A673 (cell line): Measurements from ENCODE around the gene RNU6-7.

Source experiments
- EZH2 ChIP-seq: fragments of 200-600 bp; sonication (generic); IDR thresholded peaks from 2 replicates; pipeline ENCODE4 v1.6.1; 2017; ENCODE audit warnings: borderline replicate concordance, low read depth, mild to moderate bottlenecking, mixed read lengths, antibody characterized with exemption, low read length; ENCODE audit not compliant: poor library complexity, severe bottlenecking
- TF ChIP-seq, protein P1 (sequence below): fragments of 300-800, 200-600 bp; sonication (generic); conservative IDR thresholded peaks from 2 replicates; pipeline ENCODE4 v1.5.1; 2017; ENCODE audit warnings: low read depth, mild to moderate bottlenecking, antibody characterized with exemption, low read length, moderate library complexity, mixed read lengths

DNA sequence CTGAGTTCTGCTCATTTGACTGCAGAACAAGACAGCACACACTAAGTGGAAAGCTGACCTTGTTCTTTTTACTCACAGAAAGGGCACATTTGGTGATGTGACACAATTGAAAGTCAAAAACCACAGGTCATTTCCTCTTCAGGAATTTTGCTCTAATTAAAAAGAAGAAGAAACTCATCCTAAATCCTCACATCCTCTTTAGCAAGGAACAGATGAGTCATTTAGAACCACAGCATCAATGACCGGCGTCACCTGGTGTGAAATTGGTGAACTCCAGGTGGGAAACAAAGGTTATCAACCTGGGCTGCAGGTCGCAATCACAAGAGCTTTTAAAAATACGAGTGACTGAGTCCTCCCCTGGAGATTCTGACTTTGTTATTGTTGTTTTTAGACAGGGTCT is 4.1 kb downstream of the RNU6-7 start:
- TF ChIP-seq, protein P1, sequence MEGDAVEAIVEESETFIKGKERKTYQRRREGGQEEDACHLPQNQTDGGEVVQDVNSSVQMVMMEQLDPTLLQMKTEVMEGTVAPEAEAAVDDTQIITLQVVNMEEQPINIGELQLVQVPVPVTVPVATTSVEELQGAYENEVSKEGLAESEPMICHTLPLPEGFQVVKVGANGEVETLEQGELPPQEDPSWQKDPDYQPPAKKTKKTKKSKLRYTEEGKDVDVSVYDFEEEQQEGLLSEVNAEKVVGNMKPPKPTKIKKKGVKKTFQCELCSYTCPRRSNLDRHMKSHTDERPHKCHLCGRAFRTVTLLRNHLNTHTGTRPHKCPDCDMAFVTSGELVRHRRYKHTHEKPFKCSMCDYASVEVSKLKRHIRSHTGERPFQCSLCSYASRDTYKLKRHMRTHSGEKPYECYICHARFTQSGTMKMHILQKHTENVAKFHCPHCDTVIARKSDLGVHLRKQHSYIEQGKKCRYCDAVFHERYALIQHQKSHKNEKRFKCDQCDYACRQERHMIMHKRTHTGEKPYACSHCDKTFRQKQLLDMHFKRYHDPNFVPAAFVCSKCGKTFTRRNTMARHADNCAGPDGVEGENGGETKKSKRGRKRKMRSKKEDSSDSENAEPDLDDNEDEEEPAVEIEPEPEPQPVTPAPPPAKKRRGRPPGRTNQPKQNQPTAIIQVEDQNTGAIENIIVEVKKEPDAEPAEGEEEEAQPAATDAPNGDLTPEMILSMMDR = no peak
- no peak for TF ChIP-seq EZH2
